ENCODE results near the gene WNT11. TPM values are rescaled to one million over a fixed set of nuclear protein-coding genes. Genes with fewer than 3 reads are reported as not detected.

Gene WNT11
- total and polyA plus RNA-seq, 2 of the 13 experiments (the other 11 are each of a cell fraction or from before 2014, with no cell fraction given) = 0.34 to 0.66 TPM

GRCh38 chr11:76235233-76236091 is 29.2 kb upstream of the WNT11 start:
- H3K4me2 ChIP-seq (ENCODE audit: low read depth, low read length) = peak overlapping the region; percentile 95
- no peak for FAIRE-seq
- ChIA-PET CTCF (ENCODE audit: low intra/inter-chr PET ratio, low total read pairs) (interaction anchor here (1.3 kb wide), 1 partner anchor 28 kb away, joined by 3 read pairs; no protein-coding TSS in a partner anchor), POLR2A (interaction anchor here (1.7 to 4.2 kb wide), 3 partner anchors 11 to 27 kb away, joined by 5 to 35 read pairs (median 6); partner anchors contain the start of gene WNT11)
- peaks cover 69% of the 10 kb centered on the region for H3K4me1 ChIP-seq (ENCODE audit: insufficient read depth, low read length)
- DNase-seq (ENCODE audit: low spot score) = peak; percentile 86
- H2AFZ ChIP-seq (ENCODE audit: low read length) = peak overlapping the region; percentile 70
- H3K9me3 ChIP-seq (ENCODE audit: low read length) = no peaks in the 10 kb centered on the region
- H3K27ac ChIP-seq (ENCODE audit: extremely low read length, insufficient read depth, low read length) = peak overlapping the region; percentile 48
- H3K9ac ChIP-seq (ENCODE audit: insufficient read depth, low read depth, low read length) = peak overlapping the region; percentile 62
- no TSS peak for BruUV-seq (replicated peaks)
- H3K79me2 ChIP-seq (ENCODE audit: insufficient read depth, low read length) = no peaks in the 10 kb centered on the region
- no peaks in the 10 kb centered on the region for H4K20me1 ChIP-seq (ENCODE audit: insufficient read depth, low read length)
- ATAC-seq = peak; percentile 78
- H3K27me3 ChIP-seq (ENCODE audit: control insufficient read depth in 1 of 2, insufficient read depth in 2 of 2, low read length in 2 of 2) = peaks cover 1 to 9% of the 10 kb centered on the region in 2 experiments; a peak in 3 of 5 replicates
- intact Hi-C loops (cut with micrococcal nuclease; ENCODE audit: unreplicated experiment) (loop anchor here (5.0 to 10.0 kb wide), 2 partner anchors 147 to 341 kb away; partner anchors contain the start of genes GVQW3 and THAP12), in situ Hi-C loops (cut with HindIII; ENCODE audit: extremely low pct_ligation_motif_present, low pct_unique_long_range_greater_than_20kb) (no loop called here)
- H3K36me3 ChIP-seq (replicated peaks in 1 of 2; ENCODE audit: control insufficient read depth in 1 of 2, insufficient read depth in 2 of 2, low read length in 2 of 2) = no peaks in the 10 kb centered on the region
- peak overlapping the region; percentile 82 to 90 (median 88) for H3K4me3 ChIP-seq (replicated peaks in 1 of 3; ENCODE audit: insufficient read depth in 1 of 3, low read depth in 2 of 3, low read length in 3 of 3)
- 2% methylated on average over 46 of the region's 65 CpGs for WGBS (ENCODE audit: low lambda C conversion rate)
- TF ChIP-seq SUZ12 (IDR thresholded peaks at IDR 0.05; ENCODE audit: low read depth, low read length) = no peak
- TF ChIP-seq TFE3 (CRISPR knock-in tag; IDR thresholded peaks at IDR 0.05) = 0 out of 2 replicates have a peak, but pooled peaks have one; percentile 13
- TF ChIP-seq SKI (IDR thresholded peaks at IDR 0.05; ENCODE audit: partially characterized antibody) = peak; percentile 25
- TF ChIP-seq ZIK1 (CRISPR knock-in tag; IDR thresholded peaks at IDR 0.05; ENCODE audit: borderline replicate concordance, low read depth) = no peak
- no peak; the same call in 1 of the 2 replicates for TF ChIP-seq NFE2L2 (IDR thresholded peaks at IDR 0.05; ENCODE audit: low read length)
- peak; percentile 31; the same call in 1 of the 2 replicates for TF ChIP-seq ETV5 (CRISPR knock-in tag; IDR thresholded peaks at IDR 0.05; ENCODE audit: borderline replicate concordance)
- TF ChIP-seq ZNF776 (CRISPR knock-in tag; IDR thresholded peaks at IDR 0.05) = peak; percentile 40; the same call in 1 of the 2 replicates
- TF ChIP-seq HNF1A (IDR thresholded peaks at IDR 0.05; ENCODE audit: low read depth) = peak; percentile 56
- no peak for TF ChIP-seq HNF1A (CRISPR knock-in tag; IDR thresholded peaks at IDR 0.05; ENCODE audit: borderline replicate concordance)
- TF ChIP-seq ZNF629 (CRISPR knock-in tag; conservative IDR thresholded peaks at IDR 0.05) = 0 out of 2 replicates have a peak, but pooled peaks have one; percentile 6
- peak; percentile 23; the same call in 1 of the 2 replicates for TF ChIP-seq ZNF740 (CRISPR knock-in tag; IDR thresholded peaks at IDR 0.05)
- 0 out of 2 replicates have a peak, but pooled peaks have one; percentile 20 for TF ChIP-seq ZSCAN31 (CRISPR knock-in tag; IDR thresholded peaks at IDR 0.05; ENCODE audit: low read depth)
- TF ChIP-seq ELF3 (CRISPR knock-in tag; IDR thresholded peaks at IDR 0.05) = peak; percentile 65
- peak; percentile 55; the same call in 1 of the 2 replicates for TF ChIP-seq HNF1B (CRISPR knock-in tag; IDR thresholded peaks at IDR 0.05)
- TF ChIP-seq ZKSCAN8 (CRISPR knock-in tag; IDR thresholded peaks at IDR 0.05; ENCODE audit: borderline replicate concordance) = peak; percentile 16; the same call in 1 of the 2 replicates
